AG09309 (cell line): ENCODE results near the gene TENT5D.

Experiments
- DNase-seq: peaks from one replicate; pipeline ENCODE4 v3.0.0-alpha.2; 2010; ENCODE audit warnings: low read depth
- H3K4me3 ChIP-seq: 2 replicates; pipeline ENCODE4 v1.5.1; 2011; ENCODE audit warnings: mild to moderate bottlenecking, low read depth, low read length, moderate library complexity; ENCODE audit not compliant: control insufficient read depth
- TF ChIP-seq, protein P1 (sequence below): IDR thresholded peaks from 2 replicates; pipeline ENCODE4 v1.5.1; 2011; ENCODE audit warnings: mild to moderate bottlenecking, low read depth, low read length, inconsistent platforms; ENCODE audit not compliant: insufficient read depth, control insufficient read depth; ENCODE audit errors: missing control alignments

The TENT5D gene

GRCh38 chrX:80489166-80489565, 68.9 kb downstream of the TENT5D start:
- TF ChIP-seq, protein P1, sequence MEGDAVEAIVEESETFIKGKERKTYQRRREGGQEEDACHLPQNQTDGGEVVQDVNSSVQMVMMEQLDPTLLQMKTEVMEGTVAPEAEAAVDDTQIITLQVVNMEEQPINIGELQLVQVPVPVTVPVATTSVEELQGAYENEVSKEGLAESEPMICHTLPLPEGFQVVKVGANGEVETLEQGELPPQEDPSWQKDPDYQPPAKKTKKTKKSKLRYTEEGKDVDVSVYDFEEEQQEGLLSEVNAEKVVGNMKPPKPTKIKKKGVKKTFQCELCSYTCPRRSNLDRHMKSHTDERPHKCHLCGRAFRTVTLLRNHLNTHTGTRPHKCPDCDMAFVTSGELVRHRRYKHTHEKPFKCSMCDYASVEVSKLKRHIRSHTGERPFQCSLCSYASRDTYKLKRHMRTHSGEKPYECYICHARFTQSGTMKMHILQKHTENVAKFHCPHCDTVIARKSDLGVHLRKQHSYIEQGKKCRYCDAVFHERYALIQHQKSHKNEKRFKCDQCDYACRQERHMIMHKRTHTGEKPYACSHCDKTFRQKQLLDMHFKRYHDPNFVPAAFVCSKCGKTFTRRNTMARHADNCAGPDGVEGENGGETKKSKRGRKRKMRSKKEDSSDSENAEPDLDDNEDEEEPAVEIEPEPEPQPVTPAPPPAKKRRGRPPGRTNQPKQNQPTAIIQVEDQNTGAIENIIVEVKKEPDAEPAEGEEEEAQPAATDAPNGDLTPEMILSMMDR = no peak
- H3K4me3 ChIP-seq = no peak overlapping the region
- DNase-seq = no peak
